ENCODE results near the gene CDC34. TPM values are rescaled to one million over a fixed set of nuclear protein-coding genes. Genes with fewer than 3 reads are reported as not detected.

CDC34 gene
- total RNA-seq, 2 donors from 2014 or later: 41.1 to 45.8 TPM

GRCh38 chr19:514166-514663 lies 17.3 kb upstream of the CDC34 start:
- no peak for DNase-seq (ENCODE audit: low spot score)
- intact Hi-C loops (cut with DNase I): no loop called here

DNA sequence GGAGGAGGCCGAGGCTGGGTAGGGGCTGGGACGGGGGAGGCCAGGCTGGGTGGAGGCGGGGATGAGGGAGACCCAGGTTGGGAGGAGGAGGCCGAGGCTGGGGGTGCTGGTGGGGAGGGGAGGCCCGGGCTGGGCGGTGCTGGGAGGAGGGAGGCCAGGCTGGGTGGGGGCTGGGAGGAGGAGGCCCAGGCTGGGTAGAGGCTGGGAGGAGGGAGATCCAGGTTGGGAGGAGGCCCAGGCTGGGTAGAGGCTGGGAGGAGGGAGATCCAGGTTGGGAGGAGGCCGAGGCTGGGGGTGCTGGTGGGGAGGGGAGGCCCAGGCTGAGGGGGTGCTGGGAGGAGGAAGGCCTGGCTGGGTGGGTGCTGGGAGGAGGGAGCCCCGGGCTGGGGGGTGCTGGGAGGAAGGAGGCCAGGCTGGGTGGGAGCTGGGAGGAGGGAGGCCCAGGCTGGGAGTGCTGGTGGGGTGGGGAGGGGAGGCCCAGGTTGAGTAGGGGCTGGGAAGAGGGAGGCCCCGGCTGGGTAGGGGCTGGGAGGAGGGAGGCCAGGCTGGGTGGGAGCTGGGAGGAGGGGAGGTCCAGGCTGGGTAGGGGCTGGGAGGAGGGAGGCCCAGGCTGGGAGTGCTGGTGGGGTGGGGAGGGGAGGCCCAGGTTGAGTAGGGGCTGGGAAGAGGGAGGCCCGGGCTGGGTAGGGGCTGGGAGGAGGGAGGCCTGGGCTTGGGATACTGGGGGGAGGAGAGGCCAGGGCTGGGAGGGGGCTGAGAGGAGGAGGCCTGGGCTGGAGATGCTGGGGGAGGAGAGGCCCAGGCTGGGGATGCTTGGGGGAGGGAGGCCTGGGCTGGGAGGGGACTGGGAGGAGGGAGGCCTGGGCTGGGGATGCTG lies 13.6 kb upstream of the CDC34 start:
- intact Hi-C loops (cut with DNase I): no loop called here
- no peak for DNase-seq (ENCODE audit: low spot score)

- DNase-seq (ENCODE audit: low spot score): no peak
- intact Hi-C loops (cut with DNase I): no loop called here
Observed at GRCh38 chr19:518598-519231, 12.8 kb upstream of the CDC34 start.

GRCh38 chr19:519449-519865 lies 12.1 kb upstream of the CDC34 start:
- no peak for DNase-seq (ENCODE audit: low spot score)
- intact Hi-C loops (cut with DNase I): no loop called here

GRCh38 chr19:522726-523125 lies 8.8 kb upstream of the CDC34 start:
- DNase-seq (ENCODE audit: low spot score): no peak
- intact Hi-C loops (cut with DNase I): no loop called here

GRCh38 chr19:524062-524674 lies 7.4 kb upstream of the CDC34 start:
- intact Hi-C loops (cut with DNase I): no loop called here

DNA sequence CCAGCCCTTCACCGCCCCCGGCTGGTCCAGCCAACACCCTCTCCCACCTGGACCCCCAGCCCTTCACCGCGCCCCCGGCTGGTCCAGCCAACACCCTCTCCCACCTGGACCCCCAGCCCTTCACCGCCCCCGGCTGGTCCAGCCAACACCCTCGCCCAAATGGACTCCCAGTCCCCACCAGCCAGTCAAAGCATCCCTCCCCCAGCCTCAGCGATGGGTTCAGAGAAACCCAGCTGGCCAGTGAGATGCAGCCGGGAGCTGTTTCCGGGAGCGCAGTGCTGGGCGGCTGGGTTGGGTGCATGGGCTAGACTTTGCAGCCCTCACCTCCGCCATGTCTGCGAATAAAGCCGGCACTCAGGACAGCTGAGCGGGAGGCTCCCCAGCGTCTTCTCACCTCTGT lies 6.5 kb upstream of the CDC34 start:
- intact Hi-C loops (cut with DNase I): no loop called here
- no peak for DNase-seq (ENCODE audit: low spot score)

More at GRCh38 chr19:524062-524674, 7.4 kb upstream of the CDC34 start:
- no peak for DNase-seq (ENCODE audit: low spot score)

GRCh38 chr19:525857-526419 lies 5.6 kb upstream of the CDC34 start:
- intact Hi-C loops (cut with DNase I): no loop called here
- DNase-seq (ENCODE audit: low spot score): no peak

GRCh38 chr19:530134-531008 lies 1.2 kb upstream of the CDC34 start:
- intact Hi-C loops (cut with DNase I): no loop called here
- no peak for DNase-seq (ENCODE audit: low spot score)

GRCh38 chr19:531009-531752 lies 379 bp upstream of the CDC34 start:
- peak; percentile 95 for DNase-seq (ENCODE audit: low spot score)
- intact Hi-C loops (cut with DNase I): no loop called here

- intact Hi-C loops (cut with DNase I): no loop called here
- peak; percentile 92 for DNase-seq (ENCODE audit: low spot score)
Observed at GRCh38 chr19:532561-533363, 1.2 kb downstream of the CDC34 start.

- DNase-seq (ENCODE audit: low spot score): no peak
- intact Hi-C loops (cut with DNase I): no loop called here
Observed at GRCh38 chr19:533364-534058, 2.0 kb downstream of the CDC34 start.

- no peak for DNase-seq (ENCODE audit: low spot score)
- intact Hi-C loops (cut with DNase I): no loop called here
Observed at GRCh38 chr19:534088-534487, 2.5 kb downstream of the CDC34 start.

GRCh38 chr19:535017-535835 lies 3.7 kb downstream of the CDC34 start:
- intact Hi-C loops (cut with DNase I): no loop called here
- no peak for DNase-seq (ENCODE audit: low spot score)

- intact Hi-C loops (cut with DNase I): no loop called here
Observed at GRCh38 chr19:536031-536880, 4.7 kb downstream of the CDC34 start.

More at GRCh38 chr19:536031-536880, 4.7 kb downstream of the CDC34 start:
- no peak for DNase-seq (ENCODE audit: low spot score)

Measured in posterior vena cava (tissue), 2 donors.